Liver (tissue), 3 donors: ENCODE results near the gene BCAR1.

ENCODE experiments used
- ATF3 ChIP-seq: IDR thresholded peaks from 2 replicates; pipeline ENCODE4 v1.6.1; 2016; ENCODE audit warnings: antibody characterized with exemption
- CTCF ChIP-seq: fragments of 150-350 bp; IDR thresholded peaks from 2 replicates; pipeline ENCODE4 v1.5.1; 2017; ENCODE audit warnings: improper control_type of control experiment, low read depth, low read length; ENCODE audit not compliant: missing input control
- donor health status: healthy.
- donor health status: healthy.

- TF ChIP-seq ATF3 (no peak), CTCF (no peak)
Observed at GRCh38 chr16:75229172-75230031, 22.0 kb downstream of the BCAR1 start.
